ENCODE results near the gene TMEM132D. TPM values are rescaled to one million over a fixed set of nuclear protein-coding genes. Genes with fewer than 3 reads are reported as not detected.

TMEM132D gene
- total and polyA plus RNA-seq, 4 experiments from 2014 or later = not detected

DNA sequence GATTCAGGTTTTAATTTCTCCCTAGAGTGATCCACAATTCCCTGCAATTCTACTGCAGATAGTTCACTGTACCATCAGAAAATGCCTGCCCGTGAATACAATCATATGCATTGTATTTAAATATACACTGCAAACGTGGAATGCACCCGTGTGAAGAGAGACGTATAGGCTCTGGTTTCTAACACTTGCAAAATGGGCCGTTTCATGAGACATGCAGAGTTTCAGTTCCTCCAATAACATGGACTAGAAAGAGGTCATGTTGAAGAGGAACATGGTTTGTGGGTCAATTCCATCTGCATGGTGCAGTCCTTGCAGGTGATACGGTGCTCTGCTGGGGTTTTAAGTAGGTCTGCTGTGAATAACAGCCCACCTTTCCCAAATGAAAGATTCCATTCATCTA lies 373.3 kb downstream of the TMEM132D start:
- ChIA-PET CTCF (ENCODE audit: partially characterized antibody) (interaction anchor here (0.9 kb wide), 1 partner anchor 1940 kb away, joined by 4 read pairs; no protein-coding TSS in a partner anchor), POLR2A (ENCODE audit: partially characterized antibody) (no interaction called here)
- no peaks in the 10 kb centered on the region for H3K36me3 Mint-ChIP-seq
- H3K9me3 Mint-ChIP-seq = peaks cover 0 to 8% (median under 1%) of the 10 kb centered on the region in 8 donors
- Histone ChIP-seq H3K4me1 (ENCODE audit: insufficient read depth, low read length) (no peaks in the 10 kb centered on the region), H3K27me3 (ENCODE audit: insufficient read depth, low read length) (no peaks in the 10 kb centered on the region), H3K9me3 (ENCODE audit: control insufficient read depth in 1 of 2, low read length in 2 of 2) (no peaks in the 10 kb centered on the region), H3K4me3 (ENCODE audit: low read length in 2 of 2) (no peak overlapping the region), H3K27ac (ENCODE audit: low read depth, low read length) (no peak overlapping the region), H3K36me3 (ENCODE audit: insufficient read depth, low read length) (no peaks in the 10 kb centered on the region)
- no peak overlapping the region for H3K4me3 Mint-ChIP-seq
- no peak for DNase-seq
- intact Hi-C loops (cut with micrococcal nuclease) = no loop called here
- peaks cover 0 to 1% of the 10 kb centered on the region in 2 donors for H3K27me3 Mint-ChIP-seq
- H3K4me1 Mint-ChIP-seq = no peaks in the 10 kb centered on the region
- no peak overlapping the region for H3K27ac Mint-ChIP-seq

DNA sequence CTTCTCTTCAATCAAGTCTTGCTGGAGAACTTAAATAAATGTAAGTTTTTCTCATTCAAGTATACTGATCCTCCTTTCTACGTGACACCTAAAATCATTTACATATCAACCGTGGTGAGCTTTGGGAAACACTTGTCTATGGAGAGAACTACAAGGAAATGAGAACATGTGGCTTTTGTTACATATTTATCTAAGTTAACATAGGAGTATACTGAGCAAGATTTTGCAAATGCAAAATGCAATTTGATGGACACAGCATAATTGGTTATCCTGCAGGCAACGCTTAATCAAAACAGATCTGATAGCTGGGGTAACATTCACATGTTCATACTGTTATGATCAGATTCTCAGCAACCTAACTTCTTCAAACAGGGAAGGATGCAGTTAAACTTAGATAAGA lies 376.3 kb downstream of the TMEM132D start:
- no peaks in the 10 kb centered on the region for H3K9me3 ChIP-seq (ENCODE audit: control insufficient read depth in 1 of 2, low read length in 2 of 2)
- H3K36me3 ChIP-seq (ENCODE audit: insufficient read depth, low read length) = no peaks in the 10 kb centered on the region
- no peak overlapping the region for H3K27ac ChIP-seq (ENCODE audit: low read depth, low read length)
- no peaks in the 10 kb centered on the region for H3K4me1 ChIP-seq (ENCODE audit: insufficient read depth, low read length)
- H3K9me3 Mint-ChIP-seq = peaks cover 0 to 8% (median 3%) of the 10 kb centered on the region in 8 donors
- H3K4me3 ChIP-seq (ENCODE audit: low read length in 2 of 2) = no peak overlapping the region
- intact Hi-C loops (cut with micrococcal nuclease) = no loop called here
- no peak for DNase-seq
- H3K27me3 Mint-ChIP-seq = peaks cover 0 to 1% of the 10 kb centered on the region in 2 donors
- H3K36me3 Mint-ChIP-seq = no peaks in the 10 kb centered on the region
- peak overlapping the region in 1 of 7 donors; percentile 11 for H3K27ac Mint-ChIP-seq
- no peaks in the 10 kb centered on the region for H3K27me3 ChIP-seq (ENCODE audit: insufficient read depth, low read length)
- H3K4me3 Mint-ChIP-seq = no peak overlapping the region
- POLR2A ChIA-PET (ENCODE audit: partially characterized antibody) = no interaction called here
- H3K4me1 Mint-ChIP-seq = no peaks in the 10 kb centered on the region
- CTCF ChIA-PET (ENCODE audit: partially characterized antibody) = no interaction called here

DNA sequence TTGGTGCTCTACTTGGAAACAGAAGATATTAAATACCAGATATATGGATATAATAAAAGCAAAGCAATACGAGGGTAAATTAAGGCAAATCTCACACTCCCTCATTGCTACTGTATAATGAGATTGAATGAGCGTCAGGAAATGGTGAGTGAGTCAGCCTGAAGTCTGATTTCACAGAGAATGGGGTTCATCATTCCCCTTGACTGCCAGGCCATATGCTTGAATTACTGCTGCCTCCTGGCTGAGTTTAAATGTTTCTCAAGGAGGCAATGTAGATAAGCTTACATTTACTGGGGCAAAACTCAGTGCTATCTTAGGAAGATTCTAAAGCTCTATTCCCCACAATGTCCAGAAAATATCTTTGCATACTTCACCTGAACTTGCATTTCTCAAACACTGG lies 380.2 kb downstream of the TMEM132D start:
- H3K9me3 ChIP-seq (ENCODE audit: control insufficient read depth in 1 of 2, low read length in 2 of 2) = no peaks in the 10 kb centered on the region
- no peaks in the 10 kb centered on the region for H3K27me3 Mint-ChIP-seq
- no peak overlapping the region for H3K4me3 Mint-ChIP-seq
- no peak overlapping the region for H3K4me3 ChIP-seq (ENCODE audit: low read length in 2 of 2)
- no peak overlapping the region for H3K27ac ChIP-seq (ENCODE audit: low read depth, low read length)
- no peaks in the 10 kb centered on the region for H3K27me3 ChIP-seq (ENCODE audit: insufficient read depth, low read length)
- intact Hi-C loops (cut with micrococcal nuclease) = no loop called here
- no peak for DNase-seq
- no peaks in the 10 kb centered on the region for H3K36me3 ChIP-seq (ENCODE audit: insufficient read depth, low read length)
- POLR2A ChIA-PET (ENCODE audit: partially characterized antibody) = no interaction called here
- H3K4me1 ChIP-seq (ENCODE audit: insufficient read depth, low read length) = no peaks in the 10 kb centered on the region
- CTCF ChIA-PET (ENCODE audit: partially characterized antibody) = no interaction called here
- no peaks in the 10 kb centered on the region for H3K4me1 Mint-ChIP-seq
- H3K9me3 Mint-ChIP-seq = peaks cover 0 to 13% (median 4%) of the 10 kb centered on the region in 8 donors
- H3K36me3 Mint-ChIP-seq = no peaks in the 10 kb centered on the region
- H3K27ac Mint-ChIP-seq = no peak overlapping the region

DNA sequence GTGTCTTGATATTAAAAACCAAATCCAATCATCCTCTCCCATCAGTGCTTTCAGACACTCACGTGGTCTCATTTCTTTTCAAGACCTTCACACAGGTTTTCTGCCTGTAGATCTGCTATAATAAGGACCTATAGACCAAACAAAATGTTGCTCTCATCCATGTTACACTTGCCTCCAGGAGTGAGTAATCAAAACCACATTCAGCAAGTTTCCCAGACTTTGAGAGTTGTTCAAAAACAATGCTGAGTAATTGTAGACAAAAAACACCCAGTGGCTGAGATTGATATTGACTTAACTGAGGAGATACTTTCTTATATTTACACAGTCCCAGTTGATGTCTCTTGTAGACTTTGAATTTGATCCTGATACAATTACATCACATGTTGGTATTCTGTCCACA lies 383.1 kb downstream of the TMEM132D start:
- Mint-ChIP-seq H3K36me3 (no peaks in the 10 kb centered on the region), H3K9me3 (peaks cover 0 to 21% (median 10%) of the 10 kb centered on the region in 8 donors), H3K4me3 (no peak overlapping the region), H3K27ac (no peak overlapping the region), H3K4me1 (no peaks in the 10 kb centered on the region), H3K27me3 (no peaks in the 10 kb centered on the region)
- Histone ChIP-seq H3K36me3 (ENCODE audit: insufficient read depth, low read length) (no peaks in the 10 kb centered on the region), H3K9me3 (ENCODE audit: control insufficient read depth in 1 of 2, low read length in 2 of 2) (no peaks in the 10 kb centered on the region), H3K4me1 (ENCODE audit: insufficient read depth, low read length) (no peaks in the 10 kb centered on the region), H3K27ac (ENCODE audit: low read depth, low read length) (no peak overlapping the region), H3K4me3 (ENCODE audit: low read length in 2 of 2) (no peak overlapping the region), H3K27me3 (ENCODE audit: insufficient read depth, low read length) (no peaks in the 10 kb centered on the region)
- no peak for DNase-seq
- ChIA-PET POLR2A (ENCODE audit: partially characterized antibody) (no interaction called here), CTCF (ENCODE audit: partially characterized antibody) (no interaction called here)
- intact Hi-C loops (cut with micrococcal nuclease) = no loop called here

DNA sequence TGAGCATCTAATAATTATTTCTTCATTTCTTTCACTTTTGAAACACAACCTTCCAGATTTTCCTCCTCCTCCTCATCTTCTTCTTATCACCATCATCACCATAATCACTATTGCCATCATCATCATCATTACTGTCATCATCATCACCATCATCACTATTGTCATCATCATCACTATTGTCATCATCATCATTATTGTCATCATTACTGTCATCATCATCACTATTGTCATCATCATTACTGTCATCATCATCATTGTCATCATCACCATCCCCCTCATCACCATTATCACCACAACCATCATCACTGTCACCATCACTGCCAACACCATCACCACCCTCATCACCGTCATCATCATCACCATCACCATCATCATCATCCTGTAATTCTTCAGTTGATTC lies 400.0 kb downstream of the TMEM132D start:
- H3K27ac ChIP-seq (ENCODE audit: low read depth, low read length) = no peak overlapping the region
- Mint-ChIP-seq H3K9me3 (peaks cover 0 to 7% (median 2%) of the 10 kb centered on the region in 8 donors), H3K27me3 (no peaks in the 10 kb centered on the region), H3K4me3 (no peak overlapping the region), H3K36me3 (no peaks in the 10 kb centered on the region), H3K27ac (no peak overlapping the region), H3K4me1 (no peaks in the 10 kb centered on the region)
- no peak overlapping the region for H3K4me3 ChIP-seq (ENCODE audit: low read length in 2 of 2)
- no peaks in the 10 kb centered on the region for H3K36me3 ChIP-seq (ENCODE audit: insufficient read depth, low read length)
- H3K4me1 ChIP-seq (ENCODE audit: insufficient read depth, low read length) = no peaks in the 10 kb centered on the region
- POLR2A ChIA-PET (ENCODE audit: partially characterized antibody) = no interaction called here
- H3K9me3 ChIP-seq (ENCODE audit: control insufficient read depth in 1 of 2, low read length in 2 of 2) = no peaks in the 10 kb centered on the region
- CTCF ChIA-PET (ENCODE audit: partially characterized antibody) = no interaction called here
- DNase-seq = no peak
- intact Hi-C loops (cut with micrococcal nuclease) = no loop called here
- H3K27me3 ChIP-seq (ENCODE audit: insufficient read depth, low read length) = no peaks in the 10 kb centered on the region

DNA sequence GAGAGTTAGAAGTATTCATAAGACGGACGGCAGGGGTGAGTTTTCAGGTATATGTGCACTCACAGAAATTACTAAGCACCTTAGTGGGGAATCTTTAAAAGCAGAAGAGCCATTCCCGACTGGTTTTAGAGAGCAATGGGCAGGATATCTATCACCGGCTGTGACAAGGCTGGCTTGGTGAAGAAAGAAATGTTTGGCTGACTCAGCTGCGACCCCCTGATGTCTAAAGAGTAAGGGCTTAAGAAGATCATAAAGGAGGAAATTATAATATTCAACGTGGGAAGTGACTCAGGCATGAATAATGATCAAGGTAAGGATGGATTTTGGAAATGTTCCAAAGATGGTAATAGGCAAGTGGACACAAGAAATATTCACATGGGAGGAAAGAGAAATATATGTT lies 407.6 kb downstream of the TMEM132D start:
- Histone ChIP-seq H3K4me3 (ENCODE audit: low read length in 2 of 2) (no peak overlapping the region), H3K36me3 (ENCODE audit: insufficient read depth, low read length) (no peaks in the 10 kb centered on the region), H3K9me3 (ENCODE audit: control insufficient read depth in 1 of 2, low read length in 2 of 2) (no peaks in the 10 kb centered on the region), H3K27me3 (ENCODE audit: insufficient read depth, low read length) (no peaks in the 10 kb centered on the region), H3K27ac (ENCODE audit: low read depth, low read length) (no peak overlapping the region), H3K4me1 (ENCODE audit: insufficient read depth, low read length) (no peaks in the 10 kb centered on the region)
- POLR2A ChIA-PET (ENCODE audit: partially characterized antibody) = no interaction called here
- Mint-ChIP-seq H3K27me3 (no peaks in the 10 kb centered on the region), H3K4me1 (no peaks in the 10 kb centered on the region), H3K4me3 (no peak overlapping the region), H3K27ac (no peak overlapping the region), H3K36me3 (no peaks in the 10 kb centered on the region), H3K9me3 (peaks cover 0 to 12% (median 5%) of the 10 kb centered on the region in 8 donors)
- intact Hi-C loops (cut with micrococcal nuclease) = no loop called here
- DNase-seq = no peak
- CTCF ChIA-PET (ENCODE audit: partially characterized antibody) = no interaction called here

DNA sequence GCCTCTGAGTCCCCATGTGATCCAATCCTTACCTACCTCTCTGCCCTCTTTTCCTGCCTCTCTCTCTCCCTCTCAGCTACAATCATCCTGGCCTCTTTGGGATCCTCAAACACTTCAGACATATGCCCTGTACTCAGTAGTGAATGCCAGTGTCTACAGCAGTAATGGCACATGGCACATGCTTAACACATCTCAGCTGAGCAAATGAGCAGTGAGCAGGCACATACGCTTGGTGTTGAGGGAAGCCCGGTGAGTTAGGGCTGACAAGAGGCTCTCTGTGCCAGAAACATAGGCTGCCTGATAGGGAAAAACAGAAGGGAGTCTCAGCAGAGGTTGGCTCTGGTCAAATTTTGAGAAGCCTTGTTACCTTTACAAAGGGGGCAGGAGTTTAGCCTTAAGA lies 409.1 kb downstream of the TMEM132D start:
- no peak overlapping the region for H3K4me3 Mint-ChIP-seq
- no peaks in the 10 kb centered on the region for H3K27me3 Mint-ChIP-seq
- no peak overlapping the region for H3K27ac ChIP-seq (ENCODE audit: low read depth, low read length)
- no peaks in the 10 kb centered on the region for H3K4me1 Mint-ChIP-seq
- no peaks in the 10 kb centered on the region for H3K4me1 ChIP-seq (ENCODE audit: insufficient read depth, low read length)
- H3K9me3 ChIP-seq (ENCODE audit: control insufficient read depth in 1 of 2, low read length in 2 of 2) = no peaks in the 10 kb centered on the region
- no peaks in the 10 kb centered on the region for H3K36me3 Mint-ChIP-seq
- CTCF ChIA-PET (ENCODE audit: partially characterized antibody) = interaction anchor here (1.4 kb wide), 1 partner anchor 9 kb away, joined by 3 read pairs; no protein-coding TSS in a partner anchor
- POLR2A ChIA-PET (ENCODE audit: partially characterized antibody) = no interaction called here
- intact Hi-C loops (cut with micrococcal nuclease) = no loop called here
- H3K9me3 Mint-ChIP-seq = peaks cover 1 to 13% (median 5%) of the 10 kb centered on the region in 8 donors
- H3K27me3 ChIP-seq (ENCODE audit: insufficient read depth, low read length) = no peaks in the 10 kb centered on the region
- H3K4me3 ChIP-seq (ENCODE audit: low read length in 2 of 2) = no peak overlapping the region
- DNase-seq = no peak
- H3K27ac Mint-ChIP-seq = no peak overlapping the region
- H3K36me3 ChIP-seq (ENCODE audit: insufficient read depth, low read length) = no peaks in the 10 kb centered on the region

DNA sequence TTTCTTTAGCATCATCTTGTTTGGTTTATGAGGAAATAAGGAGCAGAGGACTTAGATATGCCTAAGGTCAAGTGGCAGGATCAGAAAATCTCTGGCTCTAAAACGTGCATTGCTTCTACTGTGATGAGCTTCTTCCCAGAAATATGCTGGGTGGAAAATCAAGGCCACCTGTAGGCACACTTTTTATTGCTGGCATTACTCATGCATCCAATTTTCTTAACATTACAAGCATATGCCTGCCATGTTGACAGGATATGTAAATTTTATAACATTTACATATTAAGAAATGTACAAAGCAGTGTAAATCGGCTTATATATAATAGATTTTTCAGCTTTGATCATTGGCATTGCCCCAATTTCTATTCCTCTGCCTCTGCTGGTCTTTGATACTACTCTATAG lies 409.6 kb downstream of the TMEM132D start:
- no peaks in the 10 kb centered on the region for H3K4me1 ChIP-seq (ENCODE audit: insufficient read depth, low read length)
- H3K27me3 ChIP-seq (ENCODE audit: insufficient read depth, low read length) = no peaks in the 10 kb centered on the region
- H3K9me3 ChIP-seq (ENCODE audit: control insufficient read depth in 1 of 2, low read length in 2 of 2) = no peaks in the 10 kb centered on the region
- peaks cover 1 to 9% (median 5%) of the 10 kb centered on the region in 8 donors for H3K9me3 Mint-ChIP-seq
- H3K27me3 Mint-ChIP-seq = no peaks in the 10 kb centered on the region
- CTCF ChIA-PET (ENCODE audit: partially characterized antibody) = interaction anchor here (1.4 kb wide), 1 partner anchor 8 kb away, joined by 3 read pairs; no protein-coding TSS in a partner anchor
- H3K4me1 Mint-ChIP-seq = no peaks in the 10 kb centered on the region
- H3K4me3 ChIP-seq (ENCODE audit: low read length in 2 of 2) = no peak overlapping the region
- H3K27ac Mint-ChIP-seq = no peak overlapping the region
- no peak for DNase-seq
- no peaks in the 10 kb centered on the region for H3K36me3 Mint-ChIP-seq
- POLR2A ChIA-PET (ENCODE audit: partially characterized antibody) = no interaction called here
- H3K4me3 Mint-ChIP-seq = no peak overlapping the region
- H3K36me3 ChIP-seq (ENCODE audit: insufficient read depth, low read length) = no peaks in the 10 kb centered on the region
- intact Hi-C loops (cut with micrococcal nuclease) = no loop called here
- H3K27ac ChIP-seq (ENCODE audit: low read depth, low read length) = no peak overlapping the region

Measured in CD4-positive, alpha-beta memory T cell (primary cell).